Activated CD4-positive, CD25-positive, alpha-beta regulatory T cell treated with anti-CD3 and anti-CD28 coated beads, Interleukin-2, amount 50 U/mL, for 16 hours (primary cell): Measurements from ENCODE around the gene CAPN2.
"Not testable (repeated sequence)": the region's sequence is repeated elsewhere in the genome, so short reads cannot be mapped to it uniquely, and the experiment has no call there.

ENCODE experiments used
- DNase-seq: peaks from one replicate; pipeline ENCODE4 v3.0.0-alpha.2; 2020; ENCODE audit warnings: low read depth, low spot score

The CAPN2 gene

GRCh38 chr1:223788746-223789415 lies 76.5 kb downstream of the CAPN2 start:
- no peak for DNase-seq

GRCh38 chr1:223792046-223792445 lies 79.7 kb downstream of the CAPN2 start:
- no peak for DNase-seq

GRCh38 chr1:223793716-223794115 lies 81.4 kb downstream of the CAPN2 start:
- DNase-seq = no peak

- no peak for DNase-seq
Measured at GRCh38 chr1:223794136-223794880, 82.0 kb downstream of the CAPN2 start.

GRCh38 chr1:223796210-223796609 lies 83.9 kb downstream of the CAPN2 start:
- DNase-seq = no peak

- DNase-seq = no peak
Measured at GRCh38 chr1:223802032-223802431, 89.7 kb downstream of the CAPN2 start.

- no peak for DNase-seq
Measured at GRCh38 chr1:223802602-223803001, 90.3 kb downstream of the CAPN2 start.

GRCh38 chr1:223803211-223803610 lies 90.9 kb downstream of the CAPN2 start:
- no peak for DNase-seq

GRCh38 chr1:223809905-223810304 lies 97.6 kb downstream of the CAPN2 start:
- DNase-seq = not testable (repeated sequence)

- DNase-seq = no peak
Measured at GRCh38 chr1:223810586-223810985, 98.2 kb downstream of the CAPN2 start.

- no peak for DNase-seq
Measured at GRCh38 chr1:223811634-223812101, 99.3 kb downstream of the CAPN2 start.

- no peak for DNase-seq
Measured at GRCh38 chr1:223813645-223814044, 101.3 kb downstream of the CAPN2 start.

- DNase-seq = no peak
Measured at GRCh38 chr1:223815020-223815853, 102.9 kb downstream of the CAPN2 start.

GRCh38 chr1:223815865-223816264 lies 103.5 kb downstream of the CAPN2 start:
- no peak for DNase-seq

- not testable (repeated sequence) for DNase-seq
Measured at GRCh38 chr1:223817265-223817664, 104.9 kb downstream of the CAPN2 start.

- no peak for DNase-seq
Measured at GRCh38 chr1:223819730-223820514, 107.6 kb downstream of the CAPN2 start.

GRCh38 chr1:223820515-223820858 lies 108.1 kb downstream of the CAPN2 start:
- DNase-seq = no peak

- no peak for DNase-seq
Measured at GRCh38 chr1:223820971-223821370, 108.6 kb downstream of the CAPN2 start.

GRCh38 chr1:223824287-223824686 lies 111.9 kb downstream of the CAPN2 start:
- no peak for DNase-seq

GRCh38 chr1:223824712-223825111 lies 112.4 kb downstream of the CAPN2 start:
- DNase-seq = no peak
